H1 (cell line): ENCODE results near the gene OR8B2.
"Not testable (repeated sequence)": the region's sequence is repeated elsewhere in the genome, so short reads cannot be mapped to it uniquely, and the experiment has no call there.

ENCODE experiments used
- EZH2 ChIP-seq: fragments of 200-600 bp; sonication (generic); IDR thresholded peaks from 2 replicates; pipeline ENCODE4 v1.7.1; 2012; ENCODE audit warnings: low read depth, mild to moderate bottlenecking, moderate library complexity, low read length, inconsistent platforms; ENCODE audit not compliant: severe bottlenecking
- JUND ChIP-seq: IDR thresholded peaks from 2 replicates; pipeline ENCODE4 v1.6.1; 2011; ENCODE audit warnings: mild to moderate bottlenecking, improper control_type of control experiment, low read length
- RNF2 ChIP-seq: fragments of 200-900, 300-1000 bp; sonication (generic); IDR thresholded peaks from 2 replicates; pipeline ENCODE4 v1.7.1; 2016; ENCODE audit warnings: borderline replicate concordance, low read depth, mild to moderate bottlenecking, antibody characterized with exemption, low read length; ENCODE audit not compliant: poor library complexity, severe bottlenecking; ENCODE audit errors: missing control alignments

DNA sequence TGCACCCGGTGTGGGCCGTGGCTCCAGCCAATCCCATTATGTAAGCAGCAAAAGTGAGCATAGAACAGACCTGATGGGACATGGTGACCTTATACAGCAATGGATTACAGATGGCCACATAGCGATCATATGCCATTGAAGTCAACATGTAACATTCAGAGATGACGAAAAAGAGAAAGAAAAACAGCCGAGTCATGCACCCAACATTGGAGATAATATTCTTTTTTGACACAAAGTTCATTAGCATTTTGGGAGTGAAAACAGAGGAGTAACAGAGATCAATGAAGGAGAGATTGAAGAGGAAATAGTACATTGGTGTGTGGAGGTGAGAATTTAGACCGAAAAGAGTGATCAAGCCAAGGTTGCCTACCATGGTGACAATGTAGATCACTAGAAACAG is 1.4 kb downstream of the OR8B2 start:
- not testable (repeated sequence) for TF ChIP-seq JUND, EZH2, RNF2
